Brain microvascular endothelial cell (primary cell): ENCODE results near the gene PRKCQ.
"Not testable (repeated sequence)": the region's sequence is repeated elsewhere in the genome, so short reads cannot be mapped to it uniquely, and the experiment has no call there.

Experiments
- DNase-seq: peaks from one replicate; pipeline ENCODE4 v3.0.0-alpha.2; 2020
- H3K27ac ChIP-seq: fragments of 250-450 bp; sonication (Bioruptor Pico); 2 replicates; pipeline ENCODE4 v1.5.1; 2020; ENCODE audit warnings: mild to moderate bottlenecking, moderate library complexity
- H3K27me3 ChIP-seq: fragments of 250-450 bp; sonication (Bioruptor Pico); replicated peaks from 2 replicates; pipeline ENCODE4 v1.5.1; 2020; ENCODE audit warnings: mild to moderate bottlenecking
- H3K36me3 ChIP-seq: fragments of 250-450 bp; sonication (Bioruptor Pico); replicated peaks from 2 replicates; pipeline ENCODE4 v1.5.1; 2020; ENCODE audit warnings: mild to moderate bottlenecking
- H3K4me3 ChIP-seq: 2 replicates; pipeline ENCODE4 v1.5.1; 2011; ENCODE audit warnings: low read depth, mild to moderate bottlenecking, control low read depth, low read length, moderate library complexity
- in situ Hi-C: cut with HindIII; loops from 2 replicates; pipeline ENCODE4 v1.10.0; 2017; ENCODE audit warnings: low sequenced_read_pairs, low pct_ligation_motif_present
- TF ChIP-seq, protein P1 (sequence below): IDR thresholded peaks from 2 replicates; pipeline ENCODE4 v1.5.1; 2011; ENCODE audit warnings: low read depth, mild to moderate bottlenecking, moderate library complexity, low read length, control low read depth, inconsistent platforms; ENCODE audit errors: missing control alignments

Gene PRKCQ

DNA sequence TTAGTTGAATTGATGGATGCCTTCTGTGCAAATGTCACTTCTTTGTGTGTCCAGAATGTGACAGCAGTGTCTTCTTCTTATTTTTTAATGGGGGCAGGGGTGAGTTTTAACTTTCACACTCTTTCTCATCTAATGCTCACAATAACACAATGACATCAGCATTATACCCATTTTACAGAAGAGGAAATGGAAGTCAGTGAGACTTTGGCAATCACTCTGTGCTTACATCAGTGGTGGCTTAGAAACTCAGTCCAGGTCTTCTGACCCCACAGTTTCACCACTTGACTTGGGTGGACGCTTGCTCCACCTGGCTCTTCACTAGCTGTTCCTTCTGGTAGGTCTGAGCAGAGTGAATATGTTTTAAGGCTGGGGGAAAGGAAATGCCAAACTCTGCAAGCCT is 124.0 kb downstream of the PRKCQ start:
- in situ Hi-C loops: no loop called here
- DNase-seq: no peak
- Histone ChIP-seq H3K27ac (no peak overlapping the region), H3K27me3 (no peaks in the 10 kb centered on the region), H3K4me3 (no peak overlapping the region), H3K36me3 (no peaks in the 10 kb centered on the region)
- TF ChIP-seq, protein P1, sequence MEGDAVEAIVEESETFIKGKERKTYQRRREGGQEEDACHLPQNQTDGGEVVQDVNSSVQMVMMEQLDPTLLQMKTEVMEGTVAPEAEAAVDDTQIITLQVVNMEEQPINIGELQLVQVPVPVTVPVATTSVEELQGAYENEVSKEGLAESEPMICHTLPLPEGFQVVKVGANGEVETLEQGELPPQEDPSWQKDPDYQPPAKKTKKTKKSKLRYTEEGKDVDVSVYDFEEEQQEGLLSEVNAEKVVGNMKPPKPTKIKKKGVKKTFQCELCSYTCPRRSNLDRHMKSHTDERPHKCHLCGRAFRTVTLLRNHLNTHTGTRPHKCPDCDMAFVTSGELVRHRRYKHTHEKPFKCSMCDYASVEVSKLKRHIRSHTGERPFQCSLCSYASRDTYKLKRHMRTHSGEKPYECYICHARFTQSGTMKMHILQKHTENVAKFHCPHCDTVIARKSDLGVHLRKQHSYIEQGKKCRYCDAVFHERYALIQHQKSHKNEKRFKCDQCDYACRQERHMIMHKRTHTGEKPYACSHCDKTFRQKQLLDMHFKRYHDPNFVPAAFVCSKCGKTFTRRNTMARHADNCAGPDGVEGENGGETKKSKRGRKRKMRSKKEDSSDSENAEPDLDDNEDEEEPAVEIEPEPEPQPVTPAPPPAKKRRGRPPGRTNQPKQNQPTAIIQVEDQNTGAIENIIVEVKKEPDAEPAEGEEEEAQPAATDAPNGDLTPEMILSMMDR: no peak

DNA sequence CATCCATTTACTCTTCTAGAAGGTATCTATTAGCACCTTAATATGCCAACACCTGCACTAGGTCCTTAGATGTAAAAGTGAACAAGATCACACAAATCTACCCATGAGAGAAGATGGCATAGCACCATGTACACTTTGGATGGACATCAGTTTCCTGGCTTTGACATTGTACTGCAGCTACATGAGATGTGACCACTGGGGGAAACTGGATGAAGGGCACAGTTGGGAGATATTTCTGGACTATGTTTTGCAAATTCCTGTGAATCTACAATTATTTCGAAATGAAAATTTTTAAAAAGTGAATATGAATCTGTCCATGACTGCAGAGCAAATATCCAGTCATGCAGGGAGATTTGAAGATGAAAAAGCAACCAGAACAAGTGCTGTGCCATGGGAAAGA is 124.5 kb downstream of the PRKCQ start:
- no peaks in the 10 kb centered on the region for H3K36me3 ChIP-seq
- TF ChIP-seq, protein P1: no peak
- in situ Hi-C loops: no loop called here
- H3K27ac ChIP-seq: no peak overlapping the region
- H3K4me3 ChIP-seq: no peak overlapping the region
- no peaks in the 10 kb centered on the region for H3K27me3 ChIP-seq
- DNase-seq: no peak

DNA sequence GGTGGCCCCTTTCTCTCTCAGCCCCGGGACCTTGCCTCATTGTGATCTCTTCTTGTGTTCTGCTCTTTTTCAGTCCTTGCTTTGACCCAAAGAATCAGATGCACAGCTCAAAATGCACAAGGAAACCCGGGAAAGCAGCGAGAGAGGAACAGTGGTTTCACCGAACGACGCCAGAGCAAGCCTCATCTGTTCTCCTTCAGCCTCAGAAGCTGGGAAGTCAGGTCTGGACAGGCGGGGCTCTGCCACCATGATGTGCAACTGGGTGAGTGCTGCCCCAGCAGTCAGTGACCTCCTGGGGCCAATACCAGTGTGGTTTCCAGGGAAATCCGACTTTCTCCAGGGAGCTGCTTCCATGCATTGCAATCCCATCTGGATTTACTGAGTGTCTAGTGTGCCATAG is 133.4 kb downstream of the PRKCQ start:
- H3K4me3 ChIP-seq: no peak overlapping the region
- no peak overlapping the region for H3K27ac ChIP-seq
- in situ Hi-C loops: no loop called here
- DNase-seq: no peak
- H3K27me3 ChIP-seq: no peaks in the 10 kb centered on the region
- TF ChIP-seq, protein P1: no peak
- H3K36me3 ChIP-seq: no peaks in the 10 kb centered on the region

DNA sequence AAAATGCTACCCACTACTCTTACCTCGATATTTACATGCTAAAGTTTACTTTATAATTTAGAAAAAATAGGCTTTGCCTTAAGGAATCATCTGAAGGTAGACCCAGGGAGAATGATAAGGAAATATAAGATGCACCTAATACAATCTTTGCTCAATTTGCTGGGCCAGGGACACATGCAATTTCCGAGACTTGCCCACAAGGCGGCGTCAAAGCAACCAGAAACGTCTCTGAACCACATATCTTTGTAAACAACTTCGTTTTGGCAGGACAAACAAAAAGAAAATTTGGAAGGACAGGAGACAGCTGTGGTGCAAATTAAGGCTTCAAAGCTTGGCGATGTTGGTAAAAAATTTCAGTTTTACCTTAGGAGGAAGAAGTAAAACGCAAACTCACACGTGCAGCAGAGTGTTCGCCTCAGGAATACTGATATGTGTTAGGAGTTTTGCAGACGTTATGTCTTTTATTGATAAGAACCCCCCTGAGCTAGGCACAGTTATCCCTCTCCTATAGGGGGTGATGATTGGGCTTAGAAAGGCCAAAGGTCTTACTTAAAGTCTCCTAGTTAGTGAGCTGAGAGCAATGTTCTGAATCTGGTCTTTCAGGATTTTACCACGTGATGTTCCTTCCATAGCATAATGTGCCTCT is 134.3 kb downstream of the PRKCQ start:
- H3K27me3 ChIP-seq: no peaks in the 10 kb centered on the region
- TF ChIP-seq, protein P1: peak; percentile 79
- no peaks in the 10 kb centered on the region for H3K36me3 ChIP-seq
- H3K4me3 ChIP-seq: no peak overlapping the region
- peak; percentile 28 for DNase-seq
- in situ Hi-C loops: no loop called here
- H3K27ac ChIP-seq: no peak overlapping the region

DNA sequence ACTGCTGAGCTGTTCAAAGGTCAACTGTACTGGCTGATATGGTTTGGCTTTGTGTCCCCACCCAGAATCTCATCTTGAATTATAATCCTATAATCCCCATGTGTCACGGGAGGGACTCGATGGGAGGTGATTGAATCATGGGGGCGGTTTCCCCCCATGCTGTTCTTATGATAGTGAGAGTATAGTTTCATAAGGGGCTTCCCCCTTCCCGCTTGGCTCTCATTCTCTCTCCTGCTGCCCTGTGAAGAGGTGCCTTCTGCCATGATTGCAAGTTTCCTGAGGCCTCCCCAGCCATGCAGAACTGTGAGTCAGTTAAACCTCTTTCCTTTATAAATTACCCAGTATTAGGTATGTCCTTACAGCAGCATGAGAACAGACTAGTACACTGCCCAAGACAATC is 140.2 kb downstream of the PRKCQ start:
- in situ Hi-C loops, H3K27me3 ChIP-seq, H3K36me3 ChIP-seq, H3K27ac ChIP-seq, H3K4me3 ChIP-seq, DNase-seq: not testable (repeated sequence)

DNA sequence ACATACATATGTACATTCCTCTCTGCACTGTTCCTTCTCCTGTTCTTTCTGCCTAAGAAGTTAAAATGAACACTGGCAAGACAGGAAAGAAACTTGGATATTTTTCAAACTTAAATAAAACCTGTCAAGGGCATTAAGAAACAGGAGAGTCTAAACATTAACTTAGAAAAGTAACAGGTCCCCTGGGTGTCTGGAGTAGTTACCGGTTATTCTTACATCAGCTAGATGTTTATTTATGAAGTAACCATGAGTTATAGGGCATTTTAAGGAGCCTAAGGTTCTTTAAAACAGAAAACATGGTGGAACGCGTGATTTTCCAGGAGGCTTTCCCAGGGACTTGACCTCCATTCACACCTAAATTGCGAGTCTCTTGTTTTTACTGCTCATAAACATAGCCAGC is 148.2 kb downstream of the PRKCQ start:
- Histone ChIP-seq H3K36me3 (no peaks in the 10 kb centered on the region), H3K27ac (no peak overlapping the region), H3K4me3 (no peak overlapping the region), H3K27me3 (no peaks in the 10 kb centered on the region)
- in situ Hi-C loops: no loop called here
- DNase-seq: no peak
- TF ChIP-seq, protein P1: no peak
